ENCODE measurements around the gene PTPN14. TPM values are rescaled to one million over a fixed set of nuclear protein-coding genes. Genes with fewer than 3 reads are reported as not detected.
A peak's percentile ranks its signal among the peaks of the same experiment; 100 is the strongest.

Gene PTPN14
- total RNA-seq, 2 experiments from 2014 or later = 0.08 to 0.09 TPM

GRCh38 chr1:214553142-214553710 lies 1.8 kb upstream of the PTPN14 start:
- DNase-seq = no peak
- no peak for ATAC-seq (ENCODE audit: low read depth)
- Mint-ChIP-seq H3K27me3 (peaks cover 74% of the 10 kb centered on the region), H3K4me1 (peaks cover 5% of the 10 kb centered on the region), H3K27ac (no peak overlapping the region), H3K36me3 (no peaks in the 10 kb centered on the region), H3K9me3 (no peaks in the 10 kb centered on the region), H3K4me3 (no peak overlapping the region)
- POLR2A ChIA-PET = interaction anchor here (0.7 kb wide), 1 partner anchor 28 kb away, joined by 3 read pairs; no protein-coding TSS in a partner anchor

GRCh38 chr1:214552174-214552608 lies 789 bp upstream of the PTPN14 start:
- Mint-ChIP-seq H3K4me3 (peak overlapping the region; percentile 71), H3K27ac (no peak overlapping the region), H3K36me3 (no peaks in the 10 kb centered on the region), H3K4me1 (peaks cover 5% of the 10 kb centered on the region), H3K9me3 (no peaks in the 10 kb centered on the region), H3K27me3 (peaks cover 69% of the 10 kb centered on the region)
- POLR2A ChIA-PET = no interaction called here
- DNase-seq (no peak), ATAC-seq (ENCODE audit: low read depth) (no peak)

GRCh38 chr1:214550857-214551435 lies 456 bp downstream of the PTPN14 start:
- Mint-ChIP-seq H3K9me3 (no peaks in the 10 kb centered on the region), H3K36me3 (no peaks in the 10 kb centered on the region), H3K4me3 (peak overlapping the region; percentile 86), H3K27me3 (peaks cover 64% of the 10 kb centered on the region), H3K27ac (no peak overlapping the region), H3K4me1 (peaks cover 5% of the 10 kb centered on the region)
- ATAC-seq (ENCODE audit: low read depth) (peak; percentile 18), DNase-seq (peak; percentile 34)
- POLR2A ChIA-PET = no interaction called here

GRCh38 chr1:214550013-214550856 lies 1.2 kb downstream of the PTPN14 start:
- no peaks in the 10 kb centered on the region for H3K9me3 Mint-ChIP-seq
- peaks cover 5% of the 10 kb centered on the region for H3K4me1 Mint-ChIP-seq
- H3K27ac Mint-ChIP-seq = no peak overlapping the region
- peak overlapping the region; percentile 86 for H3K4me3 Mint-ChIP-seq
- H3K36me3 Mint-ChIP-seq = no peaks in the 10 kb centered on the region
- POLR2A ChIA-PET = no interaction called here
- ATAC-seq (ENCODE audit: low read depth) = no peak
- peaks cover 61% of the 10 kb centered on the region for H3K27me3 Mint-ChIP-seq
- DNase-seq = no peak

GRCh38 chr1:214549604-214550003 lies 1.8 kb downstream of the PTPN14 start:
- DNase-seq (no peak), ATAC-seq (ENCODE audit: low read depth) (no peak)
- Mint-ChIP-seq H3K36me3 (no peaks in the 10 kb centered on the region), H3K9me3 (no peaks in the 10 kb centered on the region), H3K27me3 (peaks cover 60% of the 10 kb centered on the region), H3K4me3 (no peak overlapping the region), H3K27ac (no peak overlapping the region), H3K4me1 (peaks cover 8% of the 10 kb centered on the region)
- POLR2A ChIA-PET = no interaction called here

- Mint-ChIP-seq H3K27me3 (peaks cover 57% of the 10 kb centered on the region), H3K36me3 (no peaks in the 10 kb centered on the region), H3K4me3 (no peak overlapping the region), H3K27ac (no peak overlapping the region), H3K4me1 (peaks cover 10% of the 10 kb centered on the region), H3K9me3 (no peaks in the 10 kb centered on the region)
- ATAC-seq (ENCODE audit: low read depth) = no peak
- POLR2A ChIA-PET = no interaction called here
- DNase-seq = no peak
Observed at GRCh38 chr1:214548988-214549387, 2.4 kb downstream of the PTPN14 start.

- Mint-ChIP-seq H3K4me1 (peaks cover 10% of the 10 kb centered on the region), H3K27ac (no peak overlapping the region), H3K4me3 (no peak overlapping the region), H3K27me3 (peaks cover 53% of the 10 kb centered on the region), H3K36me3 (no peaks in the 10 kb centered on the region), H3K9me3 (no peaks in the 10 kb centered on the region)
- POLR2A ChIA-PET = no interaction called here
- ATAC-seq (ENCODE audit: low read depth) (no peak), DNase-seq (no peak)
Observed at GRCh38 chr1:214548271-214548670, 3.1 kb downstream of the PTPN14 start.

DNA sequence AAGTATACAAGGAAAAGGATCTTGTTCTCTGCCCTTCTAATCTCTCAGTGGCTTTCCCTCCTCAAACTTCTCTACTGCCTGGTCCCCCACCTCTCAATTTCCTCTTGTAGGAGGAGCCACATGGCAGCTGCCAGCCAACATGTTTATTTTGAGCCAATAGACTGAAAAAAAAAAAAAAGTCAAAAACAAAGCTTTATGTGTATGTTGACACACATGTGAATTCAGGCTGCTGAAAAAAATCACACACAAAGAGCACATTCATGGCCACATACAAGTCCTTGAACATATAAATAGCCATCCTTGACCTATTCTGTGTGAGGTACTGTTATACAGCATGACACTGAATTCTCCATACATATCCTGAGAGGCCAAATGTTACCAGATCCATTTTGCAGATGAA lies 3.7 kb downstream of the PTPN14 start:
- H3K27ac Mint-ChIP-seq = no peak overlapping the region
- peaks cover 50% of the 10 kb centered on the region for H3K27me3 Mint-ChIP-seq
- POLR2A ChIA-PET = no interaction called here

DNA sequence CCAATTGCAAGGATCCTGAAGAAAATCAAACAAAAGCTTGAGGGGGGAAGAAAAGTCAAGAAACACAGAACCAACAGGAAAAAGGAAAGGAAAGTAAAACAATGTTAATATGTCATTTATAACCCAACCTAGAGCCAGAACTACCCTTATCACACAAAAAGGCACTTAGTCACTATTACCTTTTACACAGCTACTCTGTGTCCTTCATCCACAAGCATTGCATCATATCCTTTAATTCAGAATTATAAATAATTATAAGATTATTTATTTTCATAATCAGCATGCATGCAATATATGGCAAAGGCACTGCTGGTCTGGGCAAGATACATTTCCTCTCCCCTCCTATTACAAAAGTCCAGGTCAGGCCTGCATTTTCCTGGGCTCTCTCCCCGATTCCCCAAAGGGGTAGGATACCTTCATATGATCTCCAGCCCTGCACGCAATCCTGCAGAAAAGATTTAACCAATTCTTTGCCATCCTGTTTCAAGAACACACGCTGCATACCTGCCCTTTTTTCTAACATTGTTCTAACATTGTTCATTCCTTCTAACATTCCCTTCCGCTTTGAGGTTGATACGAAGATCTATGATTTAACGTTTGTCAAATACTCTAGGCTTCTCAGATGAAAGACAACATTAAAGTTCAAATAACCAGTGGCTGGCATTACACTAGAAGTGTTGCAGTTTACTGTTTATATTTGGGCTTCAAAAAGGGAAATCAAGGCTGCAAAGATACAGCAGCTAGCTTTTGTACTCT lies 4.3 kb downstream of the PTPN14 start:
- no peaks in the 10 kb centered on the region for H3K9me3 Mint-ChIP-seq
- H3K27me3 Mint-ChIP-seq = peaks cover 46% of the 10 kb centered on the region
- no peak for DNase-seq
- H3K27ac Mint-ChIP-seq = no peak overlapping the region
- peaks cover 8% of the 10 kb centered on the region for H3K4me1 Mint-ChIP-seq
- H3K4me3 Mint-ChIP-seq = no peak overlapping the region
- H3K36me3 Mint-ChIP-seq = no peaks in the 10 kb centered on the region
- ATAC-seq (ENCODE audit: low read depth) = no peak
- POLR2A ChIA-PET = no interaction called here

More for the DNA sequence above, 3.7 kb downstream of the PTPN14 start:
- Mint-ChIP-seq H3K4me3 (no peak overlapping the region), H3K36me3 (no peaks in the 10 kb centered on the region), H3K9me3 (no peaks in the 10 kb centered on the region), H3K4me1 (peaks cover 10% of the 10 kb centered on the region)
- no peak for ATAC-seq (ENCODE audit: low read depth)
- no peak for DNase-seq

DNA sequence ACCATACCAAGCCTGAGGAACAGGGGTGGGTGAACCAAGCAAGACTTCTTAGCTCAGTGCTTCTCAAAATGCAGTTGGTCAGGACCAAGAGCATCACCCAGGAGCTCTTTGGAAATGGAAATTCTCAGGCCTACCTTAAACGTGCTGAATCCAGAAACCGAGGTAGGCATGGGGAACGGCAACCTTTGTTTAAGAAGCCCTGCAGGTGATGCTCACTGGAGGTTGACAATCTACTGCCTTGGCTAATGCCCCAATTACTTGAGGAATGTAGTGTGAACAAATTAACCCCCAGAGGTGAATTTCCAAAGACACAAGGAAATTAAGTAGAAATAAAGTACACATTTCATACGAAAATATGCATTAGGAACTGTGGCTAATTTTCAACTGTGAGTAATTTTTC lies 5.3 kb downstream of the PTPN14 start:
- peaks cover 40% of the 10 kb centered on the region for H3K27me3 Mint-ChIP-seq
- H3K9me3 Mint-ChIP-seq = no peaks in the 10 kb centered on the region
- no peak for DNase-seq
- H3K36me3 Mint-ChIP-seq = no peaks in the 10 kb centered on the region
- POLR2A ChIA-PET = no interaction called here
- peaks cover 6% of the 10 kb centered on the region for H3K4me1 Mint-ChIP-seq
- ATAC-seq (ENCODE audit: low read depth) = no peak
- no peak overlapping the region for H3K4me3 Mint-ChIP-seq
- H3K27ac Mint-ChIP-seq = no peak overlapping the region

GRCh38 chr1:214545293-214545692 lies 6.1 kb downstream of the PTPN14 start:
- ATAC-seq (ENCODE audit: low read depth) = no peak
- no peaks in the 10 kb centered on the region for H3K9me3 Mint-ChIP-seq
- peaks cover 6% of the 10 kb centered on the region for H3K4me1 Mint-ChIP-seq
- H3K27me3 Mint-ChIP-seq = peaks cover 34% of the 10 kb centered on the region
- no peak overlapping the region for H3K27ac Mint-ChIP-seq
- POLR2A ChIA-PET = no interaction called here
- no peak overlapping the region for H3K4me3 Mint-ChIP-seq
- H3K36me3 Mint-ChIP-seq = no peaks in the 10 kb centered on the region
- no peak for DNase-seq

GRCh38 chr1:214544791-214545190 lies 6.6 kb downstream of the PTPN14 start:
- Mint-ChIP-seq H3K4me3 (no peak overlapping the region), H3K36me3 (no peaks in the 10 kb centered on the region), H3K27me3 (peaks cover 29% of the 10 kb centered on the region), H3K4me1 (peaks cover 5% of the 10 kb centered on the region), H3K9me3 (no peaks in the 10 kb centered on the region), H3K27ac (no peak overlapping the region)
- DNase-seq = no peak
- POLR2A ChIA-PET = no interaction called here
- peak; percentile 67 for ATAC-seq (ENCODE audit: low read depth)

Data from activated naive CD8-positive, alpha-beta T cell treated with anti-CD3 and anti-CD28 coated beads, Interleukin-2, amount 10 ng/mL, durations not matched to agents 7 days and 5 days (primary cell).